DOHH2 (cell line): ENCODE data around the gene LUZP1.

Experiments
- EZH2phosphoT487 ChIP-seq: fragments of 200-600 bp; sonication (generic); IDR thresholded peaks from 2 replicates; pipeline ENCODE4 v1.6.1; 2017; ENCODE audit warnings: borderline replicate concordance, mild to moderate bottlenecking, antibody characterized with exemption, low read length, moderate library complexity, mixed read lengths
- TF ChIP-seq, protein P1 (sequence below): fragments of 200-600 bp; sonication (generic); IDR thresholded peaks from one replicate; pipeline ENCODE4 v1.5.1; 2014; ENCODE audit warnings: antibody characterized with exemption, mild to moderate bottlenecking, low read depth, low read length; ENCODE audit not compliant: poor library complexity, severe bottlenecking

DNA sequence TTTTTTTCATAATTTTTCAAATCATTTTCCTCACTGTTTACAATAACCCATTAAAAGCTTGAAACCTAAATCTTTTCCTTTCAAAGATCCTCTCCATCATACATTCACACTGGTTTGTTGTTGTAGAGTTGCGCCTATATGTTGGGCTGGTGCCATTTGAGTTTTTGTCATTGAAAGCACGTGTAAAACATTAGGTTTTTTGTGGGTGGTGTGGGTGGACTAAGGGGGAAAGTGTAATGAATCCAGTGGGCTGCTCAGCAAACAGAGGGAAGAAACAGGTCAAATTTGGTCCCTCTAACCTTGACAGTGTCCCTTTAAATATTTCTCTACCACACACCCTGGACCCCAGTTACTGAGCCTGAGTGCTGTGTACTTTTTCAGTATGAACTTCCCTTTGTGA lies 102.6 kb downstream of the LUZP1 start:
- no peak for TF ChIP-seq EZH2phosphoT487
- TF ChIP-seq, protein P1, sequence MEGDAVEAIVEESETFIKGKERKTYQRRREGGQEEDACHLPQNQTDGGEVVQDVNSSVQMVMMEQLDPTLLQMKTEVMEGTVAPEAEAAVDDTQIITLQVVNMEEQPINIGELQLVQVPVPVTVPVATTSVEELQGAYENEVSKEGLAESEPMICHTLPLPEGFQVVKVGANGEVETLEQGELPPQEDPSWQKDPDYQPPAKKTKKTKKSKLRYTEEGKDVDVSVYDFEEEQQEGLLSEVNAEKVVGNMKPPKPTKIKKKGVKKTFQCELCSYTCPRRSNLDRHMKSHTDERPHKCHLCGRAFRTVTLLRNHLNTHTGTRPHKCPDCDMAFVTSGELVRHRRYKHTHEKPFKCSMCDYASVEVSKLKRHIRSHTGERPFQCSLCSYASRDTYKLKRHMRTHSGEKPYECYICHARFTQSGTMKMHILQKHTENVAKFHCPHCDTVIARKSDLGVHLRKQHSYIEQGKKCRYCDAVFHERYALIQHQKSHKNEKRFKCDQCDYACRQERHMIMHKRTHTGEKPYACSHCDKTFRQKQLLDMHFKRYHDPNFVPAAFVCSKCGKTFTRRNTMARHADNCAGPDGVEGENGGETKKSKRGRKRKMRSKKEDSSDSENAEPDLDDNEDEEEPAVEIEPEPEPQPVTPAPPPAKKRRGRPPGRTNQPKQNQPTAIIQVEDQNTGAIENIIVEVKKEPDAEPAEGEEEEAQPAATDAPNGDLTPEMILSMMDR, result no peak
